Activated naive CD4-positive, alpha-beta T cell treated with anti-CD3 and anti-CD28 coated beads, Interleukin-2, amount 50 U/mL, for 72 hours (primary cell): ENCODE measurements around the gene INPP5A. TPM values are rescaled to one million over a fixed set of nuclear protein-coding genes. Genes with fewer than 3 reads are reported as not detected.
A peak's percentile ranks its signal among the peaks of the same experiment; 100 is the strongest.
"Not testable (repeated sequence)": the region's sequence is repeated elsewhere in the genome, so short reads cannot be mapped to it uniquely, and the experiment has no call there.

Source experiments
- ATAC-seq, 2 donors: fragments of 150-1000 bp; cut with Tn5 transposase; 2 replicates each; pipeline ENCODE4 v1.10.0; 2021; ENCODE audit warnings: mild to moderate bottlenecking in 2 of 2, moderate library complexity in 2 of 2
- DNase-seq, 2 donors: peaks; one replicate each; pipeline ENCODE4 v3.0.0; 2021 to 2022; ENCODE audit warnings: low spot score in 2 of 2
- H3K27ac Mint-ChIP-seq, 2 donors: one replicate each; pipeline ENCODE4 v1.8.0; 2022; ENCODE audit warnings: mild to moderate bottlenecking in 2 of 2, mixed read lengths in 2 of 2
- H3K36me3 Mint-ChIP-seq, 2 donors: one replicate each; pipeline ENCODE4 v1.8.0; 2022; ENCODE audit warnings: mixed read lengths in 2 of 2
- H3K9me3 Mint-ChIP-seq, 2 donors: one replicate each; pipeline ENCODE4 v1.8.0; 2022; ENCODE audit warnings: mixed read lengths in 2 of 2
- total RNA-seq, 2 donors: library from RNA; stranded (reverse); gene quantifications; one replicate each; pipeline ENCODE4 v1.2.3, GENCODE V29; 2022

Gene INPP5A
- total RNA-seq, 2 donors from 2014 or later: 10.5 to 14.0 TPM

DNA sequence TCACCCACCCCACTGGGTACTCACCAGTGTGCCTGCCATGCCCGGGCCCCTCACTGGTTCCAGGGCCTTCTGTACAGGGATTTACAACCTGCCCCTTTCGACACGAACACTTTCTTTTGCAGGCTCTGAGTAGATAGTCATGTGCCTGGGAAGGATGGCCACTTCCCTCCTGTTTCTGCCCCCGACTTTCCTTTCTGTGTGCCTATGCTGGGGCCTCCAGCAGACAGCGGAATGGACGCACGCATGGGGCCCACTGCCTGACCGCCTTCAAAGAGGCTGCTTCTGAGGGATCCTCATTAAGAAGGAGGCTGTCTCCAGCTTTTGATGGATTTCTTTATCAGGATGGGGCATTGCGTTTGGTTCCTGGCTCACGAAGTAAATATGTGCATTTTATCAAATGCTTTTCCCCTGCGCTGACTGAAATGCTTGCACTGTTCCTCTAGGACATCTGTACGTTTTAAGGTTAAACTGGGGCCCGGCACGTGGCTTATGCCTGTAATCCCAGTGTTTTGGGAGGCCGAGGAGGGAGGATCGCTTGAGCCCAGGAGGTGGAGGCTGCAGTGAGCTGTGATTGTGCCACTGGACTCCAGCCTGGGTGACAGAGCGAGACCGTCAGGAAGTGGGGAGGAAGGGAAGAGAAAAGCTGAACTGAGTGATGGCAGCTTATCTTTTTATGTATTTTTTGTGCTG, 277.7 kb downstream of the INPP5A start:
- no peak for ATAC-seq
- no peak overlapping the region for H3K27ac Mint-ChIP-seq
- peaks cover 0 to 4% of the 10 kb centered on the region in 2 donors for H3K36me3 Mint-ChIP-seq
- H3K9me3 Mint-ChIP-seq: no peaks in the 10 kb centered on the region
- DNase-seq: no peak

- no peak for DNase-seq
- no peaks in the 10 kb centered on the region for H3K9me3 Mint-ChIP-seq
- no peak for ATAC-seq
- H3K36me3 Mint-ChIP-seq: peaks cover 0 to 4% of the 10 kb centered on the region in 2 donors
- H3K27ac Mint-ChIP-seq: no peak overlapping the region
Observed at GRCh38 chr10:132816718-132817117, 279.1 kb downstream of the INPP5A start.

DNA sequence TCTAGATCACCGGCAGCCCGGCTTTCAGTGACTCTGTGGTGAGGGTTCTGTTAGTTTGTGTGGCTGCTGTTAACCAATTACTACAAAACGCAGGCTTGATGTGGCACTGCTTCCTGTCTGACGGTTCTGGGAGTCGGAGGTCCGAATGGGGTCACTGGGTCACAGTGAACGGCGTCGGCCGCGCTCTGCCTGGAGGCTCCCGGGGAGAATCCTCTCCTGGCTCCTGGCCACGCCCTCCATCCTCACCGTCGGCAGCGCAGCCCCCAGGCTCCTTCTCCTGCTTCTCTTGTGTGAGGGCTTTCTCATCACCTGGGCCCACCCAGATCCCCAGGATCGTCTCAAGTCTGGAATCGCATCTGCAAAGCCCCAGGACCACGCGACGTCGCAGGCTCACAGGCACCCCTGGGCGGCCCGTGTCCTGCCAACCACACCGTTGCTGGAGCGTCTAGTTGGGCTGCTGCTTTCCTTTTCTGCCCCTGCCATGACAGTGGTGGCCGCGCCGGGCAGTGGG, 280.2 kb downstream of the INPP5A start:
- ATAC-seq (no peak), DNase-seq (no peak)
- Mint-ChIP-seq H3K27ac (no peak overlapping the region), H3K36me3 (peaks cover 0 to 4% of the 10 kb centered on the region in 2 donors), H3K9me3 (no peaks in the 10 kb centered on the region)

GRCh38 chr10:132820056-132820455, 282.5 kb downstream of the INPP5A start:
- H3K36me3 Mint-ChIP-seq: peaks cover 0 to 4% of the 10 kb centered on the region in 2 donors
- H3K9me3 Mint-ChIP-seq: no peaks in the 10 kb centered on the region
- no peak for DNase-seq
- no peak for ATAC-seq
- H3K27ac Mint-ChIP-seq: no peak overlapping the region

GRCh38 chr10:132825783-132826523, 288.4 kb downstream of the INPP5A start:
- H3K27ac Mint-ChIP-seq: peak overlapping the region in 1 of 2 donors; percentile 17
- not testable (repeated sequence) for H3K9me3 Mint-ChIP-seq, ATAC-seq, H3K36me3 Mint-ChIP-seq, DNase-seq

- no peaks in the 10 kb centered on the region for H3K36me3 Mint-ChIP-seq
- ATAC-seq (no peak), DNase-seq (no peak)
- no peak overlapping the region for H3K27ac Mint-ChIP-seq
- no peaks in the 10 kb centered on the region for H3K9me3 Mint-ChIP-seq
Observed at GRCh38 chr10:132826524-132827422, 289.2 kb downstream of the INPP5A start.

DNA sequence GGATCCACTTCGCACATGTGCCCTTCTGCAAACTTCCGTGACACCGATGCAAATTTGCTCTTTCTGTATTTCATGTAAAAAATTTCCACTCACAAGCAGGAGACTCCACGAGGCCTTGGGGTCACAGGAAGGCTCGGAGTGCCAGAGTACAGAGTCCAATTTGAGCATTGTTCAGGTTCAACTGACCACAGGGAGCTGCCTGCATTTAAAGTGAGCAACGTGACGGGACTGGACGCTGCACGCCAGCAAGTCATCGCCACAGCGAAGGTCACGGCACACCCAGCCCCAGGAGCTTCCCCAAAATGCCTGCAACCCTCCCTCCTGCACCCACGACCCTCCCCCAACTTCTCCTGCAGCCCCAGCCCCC, 289.8 kb downstream of the INPP5A start:
- Mint-ChIP-seq H3K36me3 (no peaks in the 10 kb centered on the region), H3K9me3 (no peaks in the 10 kb centered on the region), H3K27ac (no peak overlapping the region)
- DNase-seq (peak in 1 of 2 donors; percentile 33), ATAC-seq (no peak)

DNA sequence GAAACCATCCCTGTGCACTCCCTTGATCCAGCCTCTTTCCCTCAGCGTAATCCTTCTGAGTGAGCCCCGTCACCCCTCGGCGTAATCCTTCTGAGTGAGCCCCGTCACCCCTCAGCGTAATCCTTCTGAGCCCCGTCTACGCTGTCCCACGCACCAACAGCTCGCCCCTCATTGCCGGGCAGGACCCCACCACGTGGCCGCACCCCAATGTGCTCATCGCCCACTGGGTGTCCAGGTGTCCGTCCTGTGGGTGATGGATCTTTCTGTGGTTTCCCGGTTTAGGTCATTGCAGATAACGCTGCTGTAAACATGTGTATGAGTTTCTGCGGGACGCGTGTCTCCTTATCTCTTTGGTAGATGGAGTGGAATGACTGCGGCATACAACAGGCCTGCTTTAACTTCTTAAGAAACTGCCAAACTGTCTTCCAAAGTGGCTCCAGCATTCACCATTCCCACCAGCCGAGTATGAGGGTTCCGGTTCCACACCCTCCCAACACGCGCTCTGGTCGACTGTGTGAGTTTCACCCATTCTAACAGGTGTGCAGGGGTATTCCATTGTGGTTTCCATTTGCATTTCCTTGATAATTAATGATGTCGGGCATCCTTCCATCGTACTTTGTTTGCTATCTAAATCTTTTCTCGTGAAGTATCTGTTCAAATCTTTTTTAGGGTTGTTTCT, 290.4 kb downstream of the INPP5A start:
- no peaks in the 10 kb centered on the region for H3K36me3 Mint-ChIP-seq
- no peaks in the 10 kb centered on the region for H3K9me3 Mint-ChIP-seq
- ATAC-seq (no peak), DNase-seq (peak in 1 of 2 donors; percentile 30)
- H3K27ac Mint-ChIP-seq: peak overlapping the region in 1 of 2 donors; percentile 56

GRCh38 chr10:132828681-132829080, 291.1 kb downstream of the INPP5A start:
- no peak overlapping the region for H3K27ac Mint-ChIP-seq
- DNase-seq (peak in 1 of 2 donors; percentile 23), ATAC-seq (no peak)
- no peaks in the 10 kb centered on the region for H3K9me3 Mint-ChIP-seq
- no peaks in the 10 kb centered on the region for H3K36me3 Mint-ChIP-seq

DNA sequence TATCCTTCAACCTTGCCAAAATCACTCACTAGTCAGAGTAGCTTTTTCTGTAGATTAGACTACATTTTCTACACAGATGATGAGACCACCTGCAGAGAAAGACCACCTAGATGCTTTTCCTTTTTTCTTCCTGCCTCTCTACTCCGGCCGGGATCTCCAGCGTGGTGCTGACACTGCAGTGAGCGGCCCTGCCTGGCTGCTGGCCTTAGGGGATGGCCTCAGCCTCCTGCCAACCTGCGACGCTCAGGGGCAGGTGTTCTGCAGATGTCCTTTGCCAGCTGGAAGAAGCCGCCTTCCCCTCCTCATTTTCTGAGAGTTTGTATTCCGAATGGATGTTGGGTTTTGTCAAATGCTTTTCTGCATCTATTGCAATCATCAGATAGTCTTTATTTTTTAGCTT, 291.8 kb downstream of the INPP5A start:
- ATAC-seq (no peak), DNase-seq (no peak)
- Mint-ChIP-seq H3K27ac (no peak overlapping the region), H3K9me3 (no peaks in the 10 kb centered on the region), H3K36me3 (no peaks in the 10 kb centered on the region)

DNA sequence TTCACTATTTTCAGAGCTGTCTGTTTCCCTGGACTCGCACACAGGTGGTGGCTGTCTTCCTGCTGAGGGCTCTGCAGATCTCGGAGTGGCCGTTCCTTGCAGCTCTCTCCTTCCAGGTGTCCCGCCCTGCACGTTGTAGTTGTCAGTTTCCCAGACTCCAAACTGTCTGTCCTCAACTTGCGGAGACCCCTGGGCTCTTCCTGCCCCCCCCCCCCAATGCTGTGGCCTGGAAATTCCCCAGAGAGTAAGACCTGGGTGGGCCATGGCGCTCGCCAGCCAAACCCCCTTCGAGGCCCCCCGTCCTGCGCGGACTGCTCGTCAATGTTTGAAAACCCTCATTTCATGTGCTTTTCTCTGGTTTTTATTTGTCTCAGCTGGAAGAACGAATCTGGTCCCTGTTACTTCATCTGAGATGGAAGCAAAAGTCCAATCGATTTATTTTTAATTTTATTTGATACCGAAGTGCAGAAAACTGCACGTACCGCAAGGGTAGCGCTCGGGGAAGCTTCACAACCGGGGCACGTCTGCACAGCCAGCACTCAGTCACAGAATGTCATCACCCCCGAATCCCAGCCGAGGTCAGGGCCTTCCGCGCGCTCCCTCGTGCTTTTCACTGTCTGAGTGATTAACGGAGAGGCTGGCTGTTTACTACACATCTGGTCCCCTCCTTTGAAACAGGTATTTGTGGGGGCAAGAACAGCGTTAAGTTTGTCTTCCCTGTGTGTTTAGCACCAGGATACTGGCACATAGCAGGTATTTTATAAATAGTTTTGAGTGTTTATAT, 294.8 kb downstream of the INPP5A start:
- ATAC-seq (no peak), DNase-seq (no peak)
- no peak overlapping the region for H3K27ac Mint-ChIP-seq
- peaks cover 0 to 3% of the 10 kb centered on the region in 2 donors for H3K9me3 Mint-ChIP-seq
- H3K36me3 Mint-ChIP-seq: no peaks in the 10 kb centered on the region

Other genes with a start within 250 kb of the INPP5A start
- 10 to 100 TPM; 14.5 to 25.5 TPM for gene STK32C, start 229.8 kb upstream of the INPP5A start, total RNA-seq
- gene LRRC27, start 205.6 kb upstream of the INPP5A start, total RNA-seq: 1 to 10 TPM; 4.1 to 7.2 TPM
- gene PWWP2B, start 140.6 kb upstream of the INPP5A start, total RNA-seq: 1 to 10 TPM in 1 of 2 donors, under 1 TPM in 1; 0.64 to 4.3 TPM
- not detected for gene NKX6-2, start 248.4 kb downstream of the INPP5A start, total RNA-seq